ENCODE data around the gene ADORA2A. TPM values are rescaled to one million over a fixed set of nuclear protein-coding genes. Genes with fewer than 3 reads are reported as not detected.

ADORA2A gene
- polyA plus RNA-seq, 3 donors: 8.8 to 10.3 (median 8.8) TPM

DNA sequence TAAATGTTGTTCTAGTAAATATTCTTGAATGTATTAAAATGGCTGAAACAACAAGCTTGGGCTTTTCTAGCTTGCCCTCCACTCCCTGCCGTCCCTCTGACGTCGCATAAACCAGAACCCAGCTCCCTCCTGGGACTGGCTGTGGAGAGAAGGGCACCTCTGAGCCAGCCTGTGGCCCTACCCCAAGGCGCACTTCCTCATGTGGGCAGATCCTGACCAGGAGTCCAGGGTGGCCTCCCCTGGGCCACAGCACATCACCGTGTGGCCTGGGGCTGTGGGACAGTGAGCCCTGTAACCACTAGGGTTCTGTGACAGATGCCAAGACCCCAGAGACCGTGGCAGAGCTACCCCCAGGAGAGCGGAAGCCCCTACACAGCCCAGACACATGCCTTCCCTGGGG is 10.2 kb upstream of the ADORA2A start:
- DNase-seq: no peak

DNA sequence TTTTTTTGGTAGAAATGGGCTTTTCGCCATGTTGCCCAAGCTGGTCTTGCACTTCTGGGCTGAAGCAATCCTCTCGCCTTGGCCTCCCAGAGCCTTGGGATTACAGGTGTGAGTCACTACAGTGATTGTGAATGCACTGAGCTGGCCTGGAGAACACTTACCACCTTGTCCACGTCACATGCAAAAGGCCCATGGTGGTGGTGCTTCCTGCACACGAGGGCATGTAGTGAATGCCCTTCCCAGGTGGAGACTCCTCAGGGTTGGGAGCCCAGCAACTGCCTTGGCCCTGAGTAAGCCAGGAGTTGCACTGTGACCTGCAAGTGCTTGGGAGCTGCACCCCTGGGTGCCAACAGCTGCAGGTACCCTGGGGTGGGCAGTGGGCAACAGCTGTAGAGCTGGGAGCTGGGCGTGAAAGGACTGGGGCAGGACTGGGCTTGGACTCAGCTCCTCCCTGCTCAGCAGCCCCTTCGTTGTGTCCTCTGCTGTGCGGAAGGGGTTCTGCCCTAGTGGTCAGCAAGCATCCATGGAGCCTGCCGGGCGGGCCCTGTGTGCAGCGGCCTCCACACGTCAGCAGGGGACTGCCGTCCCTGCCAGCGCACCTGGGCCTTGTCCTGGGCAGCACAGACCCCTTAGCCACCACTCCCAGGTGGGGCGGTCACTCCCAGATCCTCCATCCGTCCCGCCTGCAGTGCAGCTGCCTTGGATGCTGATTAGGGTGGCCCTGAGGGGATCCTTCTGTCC is 9.3 kb upstream of the ADORA2A start:
- DNase-seq: no peak

DNA sequence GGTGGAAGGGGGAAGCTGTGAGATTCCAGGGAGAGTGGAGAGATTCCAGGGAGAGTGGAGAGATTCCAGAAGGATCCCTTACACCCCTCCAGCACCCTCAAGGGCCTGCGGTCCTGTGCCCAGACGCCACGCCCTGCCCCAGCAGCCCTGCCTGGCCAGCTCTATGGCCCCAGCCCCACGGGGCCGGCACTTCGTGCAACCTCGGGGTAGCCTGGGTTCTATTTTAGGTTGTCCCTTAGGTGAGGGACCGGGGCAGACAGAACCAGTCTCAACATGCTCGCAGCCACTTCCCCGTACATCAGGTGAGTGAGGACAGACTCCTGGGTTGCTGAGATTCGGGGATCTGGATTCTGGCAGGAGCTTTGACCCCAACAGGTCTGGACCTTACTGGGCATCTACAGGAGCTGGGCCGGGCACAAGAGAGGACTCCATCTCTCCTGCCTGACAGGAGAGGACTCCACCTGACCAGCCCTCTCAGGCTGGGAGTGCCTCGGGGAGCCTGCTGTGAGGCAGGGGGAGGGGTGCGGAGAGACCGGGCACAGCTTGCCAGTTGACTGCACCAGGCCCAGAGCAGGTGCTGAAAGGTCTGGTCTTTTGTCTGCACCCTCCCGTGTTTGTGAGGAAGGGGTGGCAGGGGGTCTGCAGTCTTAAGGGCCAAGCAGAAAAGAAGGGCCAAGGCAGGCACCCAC is 8.5 kb upstream of the ADORA2A start:
- DNase-seq: no peak

DNA sequence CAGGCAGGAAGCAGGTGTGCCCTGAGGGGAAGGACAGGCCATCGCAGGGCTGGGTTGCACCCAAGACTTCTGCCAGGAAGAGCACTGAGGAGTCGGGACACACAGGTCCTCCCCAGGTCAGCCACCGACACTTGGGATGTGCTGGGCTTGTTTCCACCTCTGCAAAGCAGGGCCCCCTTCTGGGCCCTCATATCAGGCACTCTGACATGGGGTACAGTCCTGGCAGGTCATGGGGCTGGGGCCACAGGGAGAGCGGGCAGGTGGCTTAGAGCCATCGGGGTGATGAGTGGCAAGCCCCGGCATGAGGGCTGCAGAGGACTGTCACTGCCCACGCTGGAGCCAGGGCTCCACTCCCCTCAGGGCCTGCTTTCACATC is 7.9 kb upstream of the ADORA2A start:
- DNase-seq: no peak

DNA sequence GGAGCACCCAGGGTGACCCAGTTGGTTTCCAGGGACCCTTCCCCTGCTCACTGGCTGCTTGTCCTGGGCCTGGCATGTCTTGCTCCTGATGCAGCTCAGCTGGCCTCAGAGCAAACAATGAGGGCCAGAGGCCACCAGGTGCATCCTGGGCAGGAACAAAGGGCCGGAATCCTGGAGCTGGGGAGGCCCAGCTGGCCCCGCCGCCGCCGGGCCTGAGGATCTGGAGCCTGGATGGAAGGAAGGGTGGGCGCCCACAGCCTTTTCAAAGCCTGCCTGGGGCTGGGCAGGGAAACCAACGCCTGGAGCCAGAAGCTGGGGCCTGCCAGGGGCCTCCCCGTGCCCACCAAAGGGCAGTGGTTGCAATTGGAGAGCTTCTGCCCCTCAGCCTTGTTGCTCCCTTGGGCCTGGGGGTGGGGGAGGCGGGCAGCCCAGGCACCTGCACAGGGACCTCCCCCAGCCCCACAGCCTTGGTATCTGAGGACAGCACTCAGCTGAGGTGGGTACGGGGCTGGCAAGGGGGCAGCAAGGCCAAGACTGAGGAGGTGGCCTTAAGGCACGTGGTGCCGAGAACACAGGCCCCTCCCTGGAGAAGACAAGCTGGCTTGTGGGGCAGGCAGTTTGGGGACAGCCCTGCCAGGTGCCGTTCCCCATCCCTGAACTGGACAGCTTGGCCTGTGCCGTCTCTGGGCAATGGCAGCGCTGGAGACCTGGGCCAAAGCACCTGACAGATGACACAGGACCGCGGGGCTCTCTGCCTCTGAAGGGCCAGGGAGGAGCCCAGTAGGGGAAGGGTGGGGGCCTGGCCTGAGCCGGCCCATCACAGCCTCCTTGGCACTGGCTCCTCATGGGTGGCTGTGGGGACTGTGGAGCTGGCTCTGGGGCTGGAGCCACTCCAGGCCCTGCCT is 7.1 kb upstream of the ADORA2A start:
- DNase-seq: no peak

DNA sequence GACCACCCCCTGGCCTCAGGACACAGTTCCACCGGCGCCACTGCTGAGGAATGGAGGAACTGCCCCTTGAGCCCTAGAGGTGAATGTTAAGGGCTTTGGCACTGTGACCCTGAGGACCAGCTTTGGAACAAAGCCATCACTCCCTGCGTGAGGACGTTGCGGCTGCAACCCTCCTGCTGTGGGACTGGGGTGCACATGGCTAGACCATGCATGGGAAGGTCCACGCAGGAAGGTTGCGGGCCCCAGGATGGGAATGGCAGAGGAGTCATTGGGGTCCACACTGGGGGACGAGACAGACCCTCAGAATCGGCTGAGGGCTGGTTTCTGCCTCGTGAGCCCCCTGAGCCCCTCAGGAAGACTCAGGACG is 6.4 kb upstream of the ADORA2A start:
- DNase-seq: no peak

DNA sequence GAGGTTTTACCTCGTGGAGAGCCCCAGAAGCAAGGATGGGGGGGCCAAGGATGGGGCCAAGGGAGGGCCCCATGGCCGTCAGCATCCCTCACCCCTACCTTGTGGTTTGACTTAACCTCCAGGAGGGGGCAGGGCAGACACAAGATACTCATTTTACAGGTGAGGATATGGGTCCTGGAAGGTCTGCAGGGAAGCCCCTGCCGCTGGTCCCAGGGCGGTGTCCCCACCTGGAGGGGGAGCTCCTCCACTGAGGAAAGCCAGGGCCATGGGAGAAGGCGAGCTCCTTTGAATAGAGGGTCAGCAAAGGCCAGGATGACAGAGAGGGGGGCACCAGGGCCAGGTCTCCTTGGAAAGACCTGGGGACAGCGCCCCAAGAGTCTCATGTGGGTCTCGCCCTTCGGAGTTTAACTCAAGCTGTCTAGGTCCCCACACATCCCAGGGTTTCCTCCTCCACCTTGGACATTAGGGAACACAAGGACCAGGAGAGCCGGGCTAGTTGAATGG is 5.9 kb upstream of the ADORA2A start:
- DNase-seq: no peak

DNA sequence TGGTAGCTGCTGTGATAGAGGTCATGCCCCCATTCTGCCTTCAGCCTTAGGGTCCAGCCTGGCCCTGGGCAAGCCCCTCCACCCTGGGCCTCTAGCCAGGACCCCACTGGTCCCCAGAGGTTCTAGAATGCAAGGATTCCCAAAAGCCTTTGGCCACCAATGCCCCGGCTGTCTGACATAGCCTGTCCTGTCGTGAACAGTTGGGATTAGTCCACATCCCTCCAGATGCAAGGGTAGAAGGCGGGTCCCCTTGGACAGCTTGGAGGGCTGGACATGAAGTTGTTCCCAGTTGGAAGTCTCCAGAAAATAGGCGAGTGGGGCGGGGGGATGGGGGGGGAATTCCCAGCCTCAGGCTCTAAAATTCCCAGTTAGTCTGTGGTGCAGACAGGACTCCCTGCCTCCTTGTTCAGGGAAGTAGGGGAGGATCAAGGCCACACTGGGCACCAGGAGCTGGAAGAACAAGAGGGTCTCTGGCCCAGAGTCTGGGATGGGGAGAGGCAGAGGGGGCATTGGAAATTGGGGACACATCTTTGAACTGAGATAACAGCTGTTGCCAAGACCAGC is 5.2 kb upstream of the ADORA2A start:
- DNase-seq: no peak

DNA sequence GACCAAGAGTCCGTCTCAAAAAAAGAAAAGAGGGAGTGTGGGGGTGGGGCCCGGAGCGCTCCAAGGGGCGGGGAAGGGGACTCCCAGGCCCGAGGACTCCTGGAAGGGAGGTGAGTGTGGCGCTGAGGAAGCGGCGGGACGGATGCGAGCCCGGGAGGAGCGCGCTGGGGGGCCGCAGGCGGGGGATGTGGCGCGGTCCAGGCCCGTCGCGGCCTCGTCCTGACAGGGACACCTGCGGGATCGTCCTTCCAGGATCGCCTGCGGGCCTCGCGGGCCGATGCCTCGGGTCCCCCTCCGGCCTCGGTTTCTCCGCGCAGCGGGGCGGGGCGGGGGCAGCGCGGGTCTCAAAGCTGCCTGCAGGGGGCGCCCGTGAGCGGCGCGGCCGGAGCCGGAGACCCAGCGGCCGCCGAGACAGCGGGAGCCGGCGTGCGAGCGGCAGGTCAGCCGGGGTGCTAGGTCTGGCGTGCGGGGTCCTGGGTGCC is 3.8 kb upstream of the ADORA2A start:
- DNase-seq: no peak

DNA sequence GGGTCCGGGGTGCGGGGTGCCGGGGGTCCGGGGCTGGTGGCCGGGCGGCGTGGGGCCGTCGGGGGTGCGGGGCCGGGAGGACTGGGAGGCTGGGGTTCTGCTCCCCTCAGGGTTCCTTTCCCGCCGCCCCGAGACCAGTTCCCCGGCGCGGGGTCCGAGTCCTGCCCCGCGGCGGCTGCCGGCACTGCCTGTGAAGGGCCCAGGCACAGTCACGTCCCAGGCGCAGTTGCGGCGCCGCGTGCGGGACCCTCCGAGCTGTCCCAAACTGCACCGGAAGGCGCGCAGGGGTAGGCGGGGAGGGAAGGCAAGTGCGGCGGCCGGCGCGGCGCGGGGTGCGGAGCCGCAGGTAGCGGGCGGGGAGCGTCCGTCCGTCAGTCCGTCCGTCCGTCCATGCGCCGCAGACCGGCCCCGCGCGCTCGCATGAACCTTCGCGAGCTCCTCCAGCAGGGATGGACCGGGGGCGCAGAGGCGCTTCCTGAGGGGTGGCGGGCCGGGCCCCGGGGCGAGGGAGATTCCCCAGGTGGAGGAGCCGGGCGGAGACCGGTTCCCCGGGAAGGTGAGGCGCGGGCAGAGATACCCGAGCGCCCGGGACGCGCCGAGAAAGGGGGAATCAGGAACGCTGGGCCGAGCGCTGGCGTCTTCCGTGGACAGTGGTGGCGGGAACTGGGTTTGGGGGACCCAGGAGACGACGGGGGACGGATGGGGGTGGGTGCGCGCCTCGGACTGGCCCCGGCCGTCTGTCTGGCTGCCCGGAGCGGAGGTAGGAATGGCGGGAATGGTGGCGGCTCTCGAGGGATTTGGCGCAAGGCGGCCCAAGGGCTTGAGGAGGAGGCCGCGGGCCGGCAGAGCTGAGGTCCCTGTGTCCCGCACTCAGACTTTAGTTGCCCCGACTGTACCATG is 3.1 kb upstream of the ADORA2A start:
- no peak for DNase-seq

DNA sequence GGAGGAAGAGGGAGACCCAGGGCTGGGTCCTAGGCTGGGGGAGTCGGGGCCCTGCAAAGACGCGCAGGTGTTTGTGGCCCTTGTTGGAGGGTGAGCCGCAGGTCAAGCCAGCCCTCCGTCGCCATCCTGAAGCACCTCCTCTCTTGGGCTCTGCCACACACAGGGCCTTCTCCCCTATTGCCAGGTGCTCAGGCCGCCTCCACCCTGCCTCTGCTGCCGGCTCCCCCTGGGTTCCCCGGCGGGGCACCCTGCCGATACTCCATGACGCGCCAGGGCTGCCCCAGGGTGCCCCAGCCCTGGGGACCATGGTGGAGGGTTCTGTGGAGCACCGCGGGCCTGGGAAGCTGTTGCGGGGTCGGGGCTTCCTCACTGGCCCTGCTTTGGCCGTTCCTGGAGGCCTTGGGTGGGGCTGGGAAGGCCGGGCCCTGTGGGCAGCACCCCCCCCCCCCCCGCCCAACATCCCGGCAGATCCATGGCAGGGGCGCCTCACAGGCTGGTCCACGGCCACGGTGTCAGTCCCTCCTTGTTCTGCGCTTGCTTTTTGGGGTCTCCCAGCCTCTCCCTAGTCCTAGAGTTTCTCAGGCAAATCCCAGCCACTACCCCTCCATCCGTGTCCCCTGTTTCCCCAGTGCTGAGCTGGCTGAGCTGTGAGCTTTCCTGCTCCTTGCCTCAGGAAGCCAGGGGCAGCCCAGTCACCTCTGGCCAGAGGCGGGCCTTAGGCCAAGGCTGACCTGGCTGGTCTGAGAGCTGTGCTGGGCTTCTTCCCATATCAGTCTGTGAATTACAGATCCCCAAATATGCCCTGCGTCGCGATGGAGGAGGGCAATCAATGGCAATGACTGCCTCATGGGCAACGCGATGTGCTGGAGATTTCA is 2.3 kb upstream of the ADORA2A start:
- DNase-seq: no peak

DNA sequence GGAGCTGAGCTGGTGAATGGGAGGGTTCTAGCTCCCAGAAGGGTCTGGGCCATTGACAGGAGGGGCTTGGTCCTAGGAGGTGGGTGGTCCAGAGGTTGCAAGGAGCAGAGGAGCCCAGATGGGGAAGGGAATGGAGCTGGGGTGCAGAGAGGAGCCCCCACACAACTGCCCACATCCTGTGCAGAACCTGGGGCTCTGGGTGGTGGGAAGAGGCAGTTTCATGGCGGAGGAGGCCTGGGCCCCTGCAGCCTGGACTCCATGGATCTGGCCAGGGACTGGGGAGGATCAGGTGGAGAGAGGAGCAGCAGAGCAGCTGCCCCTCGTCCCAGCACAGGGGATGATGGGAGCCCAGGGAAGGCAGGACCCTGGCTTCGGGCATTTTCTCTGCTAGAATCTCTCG is 963 bp upstream of the ADORA2A start:
- no peak for DNase-seq

DNA sequence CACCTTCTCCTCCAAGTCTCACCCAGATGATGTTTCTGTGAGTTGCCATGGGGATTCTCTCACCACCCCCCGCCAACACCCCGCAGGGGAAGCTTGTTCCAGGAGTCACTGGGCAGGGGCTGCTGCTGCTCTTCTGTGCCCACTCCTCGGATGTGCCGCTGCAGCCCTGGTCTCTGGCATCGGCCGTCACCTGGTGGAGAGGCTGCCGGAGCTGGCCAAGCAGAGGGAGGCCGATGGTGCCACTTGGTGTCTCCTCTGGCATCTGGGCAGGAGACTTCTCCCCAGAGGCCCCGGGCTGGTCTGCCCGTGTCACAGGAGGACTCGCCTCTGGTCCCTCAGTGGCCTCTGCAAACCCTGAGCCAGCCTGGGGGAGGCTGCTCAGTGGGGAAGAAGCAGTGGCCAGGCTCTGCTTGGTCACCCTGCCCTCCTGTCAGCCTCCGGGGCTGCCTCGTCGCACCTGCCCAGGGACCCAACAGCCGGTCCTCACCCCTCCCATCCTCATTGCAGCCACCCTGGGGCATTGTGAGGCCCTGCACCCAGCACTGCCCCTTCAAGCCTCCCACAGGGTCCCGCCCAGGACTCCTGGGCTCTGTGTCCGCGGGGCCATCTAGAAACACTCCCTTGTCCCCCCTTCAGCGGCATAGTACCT is 424 bp upstream of the ADORA2A start:
- no peak for DNase-seq

DNA sequence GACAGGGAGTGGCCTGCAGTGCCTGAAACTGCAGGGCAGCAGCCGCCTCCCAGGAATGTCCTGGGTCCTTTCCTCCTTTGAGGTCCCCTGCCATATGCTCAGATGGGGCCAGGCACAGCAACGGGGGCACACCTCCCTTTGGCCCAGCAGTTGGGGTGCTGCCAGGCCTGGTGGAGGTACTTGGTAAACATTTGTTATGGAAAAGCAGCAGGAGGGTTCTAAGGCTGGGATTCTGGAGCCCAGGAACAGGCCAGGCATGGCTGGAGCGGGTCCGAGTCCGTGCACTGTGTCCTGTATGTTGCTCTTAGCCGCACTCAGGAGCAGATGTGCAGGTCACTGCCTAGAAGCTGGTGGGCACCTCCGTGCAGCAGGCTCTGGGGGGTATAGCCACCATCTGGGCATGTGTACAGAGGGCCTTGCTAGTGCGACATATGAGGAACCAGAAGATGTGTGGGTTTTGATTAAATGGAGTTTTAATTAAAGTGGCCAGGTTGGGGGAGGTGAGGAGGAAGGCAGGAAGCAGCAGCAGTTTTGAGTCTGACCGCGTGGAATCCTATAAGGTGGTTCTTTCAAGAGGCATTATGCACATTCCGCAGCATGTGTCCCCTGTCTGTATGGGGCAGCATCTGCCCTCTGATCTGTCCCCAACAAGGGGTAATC is 1.5 kb downstream of the ADORA2A start:
- no peak for DNase-seq

DNA sequence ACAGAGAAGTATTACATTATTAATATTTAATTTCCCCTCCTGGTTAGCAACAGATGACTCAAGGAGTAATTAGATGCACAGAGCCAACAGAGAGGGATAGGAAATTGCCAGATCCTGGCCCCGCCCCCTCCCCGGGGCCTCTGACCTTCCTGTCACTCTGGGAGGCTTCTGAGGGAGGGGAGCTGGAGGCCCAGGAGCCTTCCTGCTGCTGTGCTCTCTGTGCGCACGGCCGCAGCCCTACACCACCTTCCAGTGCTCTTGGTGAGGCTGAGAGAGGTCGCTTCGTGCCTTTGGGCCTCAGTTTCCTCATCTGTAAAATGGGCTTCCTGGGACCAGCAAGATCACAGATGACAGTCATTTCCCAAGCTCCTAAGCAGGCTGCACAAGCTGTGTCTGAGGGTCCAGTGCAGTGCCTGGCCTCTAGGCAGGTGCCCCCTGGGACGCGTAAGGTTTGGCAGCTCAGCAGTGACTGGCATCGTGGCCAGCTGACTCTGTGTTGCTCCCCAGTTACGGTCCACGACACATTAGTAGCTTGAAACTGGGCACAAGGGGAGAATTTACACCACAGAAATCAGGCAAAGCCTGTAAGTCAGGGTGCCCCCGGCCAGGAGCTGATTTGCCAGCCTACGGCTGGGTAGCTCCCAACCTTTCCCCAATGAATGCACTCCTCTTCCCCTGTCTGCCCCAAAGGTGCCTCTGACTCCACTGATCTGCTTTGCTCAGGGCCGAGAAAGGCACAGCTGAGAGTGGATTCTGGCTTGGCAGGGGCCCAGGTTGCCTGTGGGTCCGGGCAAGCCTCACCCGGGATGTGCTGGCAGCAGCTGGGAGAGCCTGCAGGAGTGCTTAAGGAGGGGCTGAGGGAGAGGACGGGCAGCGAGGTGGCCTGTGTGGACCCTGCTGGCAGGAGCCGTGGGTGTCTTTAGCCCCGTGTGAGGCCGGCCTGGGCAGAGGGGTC is 2.3 kb downstream of the ADORA2A start:
- no peak for DNase-seq

DNA sequence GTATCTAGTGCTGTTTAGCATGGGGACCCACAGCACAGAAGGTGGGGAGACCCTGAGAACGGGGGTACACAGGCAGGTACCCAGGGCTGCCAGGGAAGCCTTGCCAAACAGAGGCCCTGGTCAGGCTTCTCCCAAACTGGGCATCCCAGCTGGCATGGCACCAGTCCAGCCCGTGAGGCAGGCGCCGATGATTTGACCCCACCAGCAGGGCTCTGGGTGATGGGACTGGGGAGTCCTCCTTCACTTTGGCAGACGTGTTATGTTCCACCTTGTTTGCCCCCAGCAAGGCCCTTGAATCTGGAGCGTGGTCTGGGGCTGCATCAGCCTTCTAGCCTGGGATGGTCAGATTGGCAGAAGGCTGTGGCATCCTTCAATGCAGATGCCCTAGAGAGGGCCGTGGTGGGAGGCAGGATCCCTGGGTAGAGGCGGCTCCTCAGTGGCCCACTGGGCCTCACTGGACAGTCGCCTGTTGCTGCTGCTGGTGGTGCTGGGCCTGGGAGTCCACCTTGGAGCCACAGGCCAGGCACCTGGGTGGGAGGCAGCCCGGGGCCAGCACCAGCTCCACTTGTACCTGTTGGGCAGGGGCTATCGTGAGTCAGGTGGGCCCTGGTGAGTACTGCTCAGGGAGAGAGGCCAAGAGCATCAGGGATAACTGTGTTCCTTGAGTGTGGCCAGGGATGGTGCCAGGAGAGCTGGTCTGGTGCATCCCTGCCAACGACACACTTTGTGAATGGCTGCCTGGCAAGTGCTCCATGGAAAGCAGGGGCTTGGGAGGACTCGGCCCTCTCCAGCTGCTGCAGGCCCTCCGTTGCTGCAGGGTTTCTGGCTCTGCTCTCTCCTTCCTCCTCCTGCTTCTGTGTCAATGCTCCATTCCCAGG is 3.3 kb downstream of the ADORA2A start:
- no peak for DNase-seq
